HG03460 (cell line): ENCODE measurements around the gene SHC4.
"Not testable (repeated sequence)": the region's sequence is repeated elsewhere in the genome, so short reads cannot be mapped to it uniquely, and the experiment has no call there.

ENCODE experiments used
- ATAC-seq: cut with Tn5 transposase; IDR thresholded peaks from one replicate; pipeline ENCODE4 v1.9.1; 2021; ENCODE audit not compliant: unreplicated experiment

Gene SHC4

GRCh38 chr15:48928877-48929538, 34.7 kb downstream of the SHC4 start:
- no peak for ATAC-seq

GRCh38 chr15:48925714-48926223, 38.0 kb downstream of the SHC4 start:
- ATAC-seq = no peak

- no peak for ATAC-seq
Observed at GRCh38 chr15:48924528-48925393, 39.0 kb downstream of the SHC4 start.

- no peak for ATAC-seq
Observed at GRCh38 chr15:48922046-48922445, 41.7 kb downstream of the SHC4 start.

GRCh38 chr15:48916721-48917120, 47.0 kb downstream of the SHC4 start:
- ATAC-seq = no peak

- no peak for ATAC-seq
Observed at GRCh38 chr15:48915861-48916260, 47.9 kb downstream of the SHC4 start.

- no peak for ATAC-seq
Observed at GRCh38 chr15:48914717-48915116, 49.0 kb downstream of the SHC4 start.

GRCh38 chr15:48913141-48913540, 50.6 kb downstream of the SHC4 start:
- ATAC-seq = no peak

GRCh38 chr15:48910554-48910953, 53.2 kb downstream of the SHC4 start:
- ATAC-seq = not testable (repeated sequence)

- ATAC-seq = not testable (repeated sequence)
Observed at GRCh38 chr15:48909313-48909712, 54.4 kb downstream of the SHC4 start.

GRCh38 chr15:48905847-48906246, 57.9 kb downstream of the SHC4 start:
- ATAC-seq = no peak

- no peak for ATAC-seq
Observed at GRCh38 chr15:48905216-48905615, 58.5 kb downstream of the SHC4 start.

- no peak for ATAC-seq
Observed at GRCh38 chr15:48904758-48905157, 59.0 kb downstream of the SHC4 start.

GRCh38 chr15:48899793-48900192, 63.9 kb downstream of the SHC4 start:
- no peak for ATAC-seq

GRCh38 chr15:48898446-48898845, 65.3 kb downstream of the SHC4 start:
- no peak for ATAC-seq

- ATAC-seq = no peak
Observed at GRCh38 chr15:48898032-48898431, 65.7 kb downstream of the SHC4 start.

GRCh38 chr15:48896869-48897814, 66.6 kb downstream of the SHC4 start:
- ATAC-seq = no peak

- no peak for ATAC-seq
Observed at GRCh38 chr15:48893311-48893710, 70.4 kb downstream of the SHC4 start.

GRCh38 chr15:48891232-48891765, 72.4 kb downstream of the SHC4 start:
- ATAC-seq = no peak

- ATAC-seq = no peak
Observed at GRCh38 chr15:48890375-48890972, 73.2 kb downstream of the SHC4 start.
